A549 (cell line): ENCODE results near the gene LARGE1.

ENCODE experiments used
- EP300 ChIP-seq, 2 experiments: fragments of >200 bp; sonication (Bioruptor Twin); formaldehyde crosslinking; IDR thresholded peaks; 2 replicates in 1 of 2; 3 replicates in 1 of 2; pipeline ENCODE4 v1.6.1; 2016 to 2017
- HOXB13 ChIP-seq: fragments of 250-450 bp; sonication (Bioruptor Pico); IDR thresholded peaks from 2 replicates; pipeline ENCODE4 v1.5.0; 2020; ENCODE audit warnings: low read depth, mild to moderate bottlenecking, moderate library complexity
- POLR2A ChIP-seq: IDR thresholded peaks from 2 replicates; pipeline ENCODE4 v1.6.1; 2012; ENCODE audit warnings: mild to moderate bottlenecking, low read length
- RNF2 ChIP-seq: fragments of 200-600 bp; sonication (generic); IDR thresholded peaks from 2 replicates; pipeline ENCODE4 v1.6.1; 2016; ENCODE audit warnings: low read depth, mild to moderate bottlenecking, antibody characterized with exemption, moderate library complexity, borderline replicate concordance
- SMC3 ChIP-seq: fragments of >200 bp; sonication (Bioruptor Twin); formaldehyde crosslinking; IDR thresholded peaks from 3 replicates; pipeline ENCODE4 v1.6.1; 2018; ENCODE audit warnings: inconsistent platforms
- SREBF2 ChIP-seq: fragments of 450-650 bp; IDR thresholded peaks from 2 replicates; pipeline ENCODE4 v1.6.1; 2014; ENCODE audit warnings: mild to moderate bottlenecking, moderate library complexity
- TP53 ChIP-seq: fragments of 250-450 bp; sonication (Bioruptor Pico); IDR thresholded peaks from 2 replicates; pipeline ENCODE4 v1.5.0; 2021; ENCODE audit warnings: mild to moderate bottlenecking, moderate library complexity
- TF ChIP-seq, protein P1 (sequence below): fragments of >200 bp; sonication (Bioruptor Twin); formaldehyde crosslinking; IDR thresholded peaks from 3 replicates; pipeline ENCODE4 v1.5.1; 2016
- TF ChIP-seq, protein P2 (sequence below): IDR thresholded peaks from 2 replicates; pipeline ENCODE4 v1.6.1; 2012

DNA sequence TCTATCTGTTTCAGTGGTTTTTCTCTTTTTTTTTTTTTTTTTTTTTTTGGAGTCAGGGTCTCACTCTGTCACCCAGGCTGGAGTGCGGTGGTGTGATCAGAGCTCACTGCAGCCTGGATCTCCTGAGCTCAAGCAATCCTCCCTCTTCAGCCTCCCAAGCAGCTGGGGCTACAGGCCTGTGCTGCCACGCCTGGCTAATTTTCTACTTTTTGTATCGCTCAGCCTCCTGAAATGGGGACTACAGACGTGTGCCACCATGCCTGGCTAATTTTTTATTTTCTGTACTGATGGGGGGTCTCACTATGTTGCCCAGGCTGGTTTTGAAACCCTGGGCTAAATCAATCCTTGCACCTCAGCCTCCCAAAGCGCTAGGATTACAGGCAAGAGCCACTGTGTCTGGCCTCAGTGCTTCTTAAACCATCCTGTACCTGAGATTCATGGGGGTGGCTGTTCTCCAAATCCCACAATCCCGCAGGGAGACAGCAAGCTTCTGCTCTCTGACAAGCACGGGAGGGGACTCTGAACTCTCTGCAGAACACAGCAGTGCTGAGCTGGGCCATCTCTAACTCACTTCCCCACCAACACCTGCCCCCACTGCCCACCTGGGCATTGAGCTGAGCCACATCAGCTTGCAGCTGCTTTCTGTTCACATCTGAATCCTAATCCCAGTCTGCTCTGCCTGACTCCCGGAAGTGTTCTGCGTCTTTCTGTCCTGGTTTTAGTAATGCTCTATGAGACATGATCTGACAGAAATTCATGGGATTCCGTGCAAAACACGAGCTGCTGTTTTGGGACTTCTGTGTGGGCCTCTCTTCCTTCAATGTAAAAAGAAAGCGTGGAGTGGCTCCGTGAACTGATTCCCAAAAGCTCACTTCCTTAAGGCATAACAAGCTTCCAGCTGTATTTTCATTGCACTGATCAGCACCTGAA is 400.0 kb downstream of the LARGE1 start:
- TF ChIP-seq, protein P1, sequence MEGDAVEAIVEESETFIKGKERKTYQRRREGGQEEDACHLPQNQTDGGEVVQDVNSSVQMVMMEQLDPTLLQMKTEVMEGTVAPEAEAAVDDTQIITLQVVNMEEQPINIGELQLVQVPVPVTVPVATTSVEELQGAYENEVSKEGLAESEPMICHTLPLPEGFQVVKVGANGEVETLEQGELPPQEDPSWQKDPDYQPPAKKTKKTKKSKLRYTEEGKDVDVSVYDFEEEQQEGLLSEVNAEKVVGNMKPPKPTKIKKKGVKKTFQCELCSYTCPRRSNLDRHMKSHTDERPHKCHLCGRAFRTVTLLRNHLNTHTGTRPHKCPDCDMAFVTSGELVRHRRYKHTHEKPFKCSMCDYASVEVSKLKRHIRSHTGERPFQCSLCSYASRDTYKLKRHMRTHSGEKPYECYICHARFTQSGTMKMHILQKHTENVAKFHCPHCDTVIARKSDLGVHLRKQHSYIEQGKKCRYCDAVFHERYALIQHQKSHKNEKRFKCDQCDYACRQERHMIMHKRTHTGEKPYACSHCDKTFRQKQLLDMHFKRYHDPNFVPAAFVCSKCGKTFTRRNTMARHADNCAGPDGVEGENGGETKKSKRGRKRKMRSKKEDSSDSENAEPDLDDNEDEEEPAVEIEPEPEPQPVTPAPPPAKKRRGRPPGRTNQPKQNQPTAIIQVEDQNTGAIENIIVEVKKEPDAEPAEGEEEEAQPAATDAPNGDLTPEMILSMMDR: no peak
- no peak for TF ChIP-seq EP300 (IDR thresholded peaks at IDR 0.05)
- no peak for TF ChIP-seq HOXB13
- TF ChIP-seq POLR2A: no peak
- no peak for TF ChIP-seq TP53 (CRISPR knock-in tag)
- TF ChIP-seq SREBF2: no peak
- TF ChIP-seq, protein P2, sequence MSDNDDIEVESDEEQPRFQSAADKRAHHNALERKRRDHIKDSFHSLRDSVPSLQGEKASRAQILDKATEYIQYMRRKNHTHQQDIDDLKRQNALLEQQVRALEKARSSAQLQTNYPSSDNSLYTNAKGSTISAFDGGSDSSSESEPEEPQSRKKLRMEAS: no peak
- no peak for TF ChIP-seq SMC3
- TF ChIP-seq RNF2: no peak
